ENCODE measurements around the gene NFIB.

- TF ChIP-seq BHLHE40 (IDR thresholded peaks at IDR 0.05; ENCODE audit: borderline replicate concordance): no peak
- no peak for TF ChIP-seq ARNT (IDR thresholded peaks at IDR 0.05)
- TF ChIP-seq L3MBTL2 (conservative IDR thresholded peaks at IDR 0.05): no peak
- TF ChIP-seq FOXA1 (IDR thresholded peaks at IDR 0.05): no peak
- TF ChIP-seq ZNF384 (IDR thresholded peaks at IDR 0.05): no peak
- TF ChIP-seq TARDBP (IDR thresholded peaks at IDR 0.05): no peak
Observed at GRCh38 chr9:14318361-14318760, 4.4 kb upstream of the NFIB start.

All from HEK293T (cell line).